OCI-LY1 (cell line): ENCODE data around the gene ALDH3B1.
"Not testable (repeated sequence)": the region's sequence is repeated elsewhere in the genome, so short reads cannot be mapped to it uniquely, and the experiment has no call there.

Experiments
- H2AFZ ChIP-seq: fragments of 200-600 bp; sonication (generic), shearing (Covaris generic); 2 replicates; pipeline ENCODE4 v1.6.0; 2014; ENCODE audit warnings: antibody characterized with exemption, mild to moderate bottlenecking, low read length
- H3F3A ChIP-seq: fragments of 200-600 bp; sonication (generic), shearing (Covaris generic); 2 replicates; pipeline ENCODE4 v1.6.0; 2014; ENCODE audit warnings: mild to moderate bottlenecking, antibody characterized with exemption, low read length, moderate library complexity; ENCODE audit not compliant: insufficient read depth
- H3K27ac ChIP-seq: fragments of 200-600 bp; sonication (generic); 2 replicates; pipeline ENCODE4 v1.5.1; 2014; ENCODE audit warnings: low read length, mixed run types, mild to moderate bottlenecking, low read depth; ENCODE audit not compliant: poor library complexity, severe bottlenecking
- H3K27me3 ChIP-seq: fragments of 200-600 bp; sonication (generic); 2 replicates; pipeline ENCODE4 v1.6.0; 2014; ENCODE audit warnings: antibody characterized with exemption, mild to moderate bottlenecking, low read length, moderate library complexity; ENCODE audit not compliant: insufficient read depth
- H3K36me3 ChIP-seq: fragments of 200-600 bp; sonication (generic); 2 replicates; pipeline ENCODE4 v1.6.1; 2014; ENCODE audit warnings: mild to moderate bottlenecking, antibody characterized with exemption, low read length, moderate library complexity, mixed read lengths; ENCODE audit not compliant: insufficient read depth
- H3K4me1 ChIP-seq: fragments of 200-600 bp; sonication (generic); 2 replicates; pipeline ENCODE4 v1.5.1; 2014; ENCODE audit warnings: mild to moderate bottlenecking, low read length, moderate library complexity; ENCODE audit not compliant: insufficient read depth, severe bottlenecking
- H3K4me2 ChIP-seq: fragments of 200-600 bp; sonication (generic), shearing (Covaris generic); 2 replicates; pipeline ENCODE4 v1.6.1; 2014; ENCODE audit warnings: low read length
- H3K4me3 ChIP-seq: fragments of 200-600 bp; sonication (generic); 2 replicates; pipeline ENCODE4 v1.5.1; 2014; ENCODE audit warnings: low read length, low read depth, mild to moderate bottlenecking, mixed read lengths; ENCODE audit not compliant: poor library complexity, severe bottlenecking
- H3K79me2 ChIP-seq: fragments of 200-600 bp; shearing (Covaris generic); 2 replicates; pipeline ENCODE4 v1.6.1; 2016; ENCODE audit warnings: mixed run types, low read length, mixed read lengths; ENCODE audit not compliant: insufficient read depth
- H3K9ac ChIP-seq: fragments of 200-600 bp; sonication (generic), shearing (Covaris generic); 2 replicates; pipeline ENCODE4 v1.6.1; 2014; ENCODE audit warnings: mild to moderate bottlenecking, low read length, mixed read lengths
- H3K9me2 ChIP-seq: fragments of 200-600 bp; sonication (generic), shearing (Covaris generic); 2 replicates; pipeline ENCODE4 v1.6.1; 2014; ENCODE audit warnings: low read depth, mild to moderate bottlenecking, low read length, mixed read lengths
- H3K9me3 ChIP-seq: fragments of 200-600 bp; shearing (Covaris generic); 2 replicates; pipeline ENCODE4 v1.6.1; 2014; ENCODE audit warnings: low read length, mixed read lengths
- H4K20me1 ChIP-seq: fragments of 200-600 bp; sonication (generic), shearing (Covaris generic); 2 replicates; pipeline ENCODE4 v1.6.0; 2016; ENCODE audit warnings: mild to moderate bottlenecking, low read length; ENCODE audit not compliant: insufficient read depth
- CTCF ChIP-seq: fragments of 200-600 bp; sonication (generic), shearing (Covaris generic); IDR thresholded peaks from 2 replicates; pipeline ENCODE4 v1.5.1; 2017; ENCODE audit warnings: mild to moderate bottlenecking, antibody characterized with exemption, low read length, moderate library complexity, mixed read lengths
- EZH2 ChIP-seq: fragments of 200-600 bp; sonication (generic), shearing (Covaris generic); IDR thresholded peaks from 2 replicates; pipeline ENCODE4 v1.8.0; 2017; ENCODE audit warnings: borderline replicate concordance, mixed run types, mild to moderate bottlenecking, antibody characterized with exemption, low read length, moderate library complexity, mixed read lengths

Gene ALDH3B1

DNA sequence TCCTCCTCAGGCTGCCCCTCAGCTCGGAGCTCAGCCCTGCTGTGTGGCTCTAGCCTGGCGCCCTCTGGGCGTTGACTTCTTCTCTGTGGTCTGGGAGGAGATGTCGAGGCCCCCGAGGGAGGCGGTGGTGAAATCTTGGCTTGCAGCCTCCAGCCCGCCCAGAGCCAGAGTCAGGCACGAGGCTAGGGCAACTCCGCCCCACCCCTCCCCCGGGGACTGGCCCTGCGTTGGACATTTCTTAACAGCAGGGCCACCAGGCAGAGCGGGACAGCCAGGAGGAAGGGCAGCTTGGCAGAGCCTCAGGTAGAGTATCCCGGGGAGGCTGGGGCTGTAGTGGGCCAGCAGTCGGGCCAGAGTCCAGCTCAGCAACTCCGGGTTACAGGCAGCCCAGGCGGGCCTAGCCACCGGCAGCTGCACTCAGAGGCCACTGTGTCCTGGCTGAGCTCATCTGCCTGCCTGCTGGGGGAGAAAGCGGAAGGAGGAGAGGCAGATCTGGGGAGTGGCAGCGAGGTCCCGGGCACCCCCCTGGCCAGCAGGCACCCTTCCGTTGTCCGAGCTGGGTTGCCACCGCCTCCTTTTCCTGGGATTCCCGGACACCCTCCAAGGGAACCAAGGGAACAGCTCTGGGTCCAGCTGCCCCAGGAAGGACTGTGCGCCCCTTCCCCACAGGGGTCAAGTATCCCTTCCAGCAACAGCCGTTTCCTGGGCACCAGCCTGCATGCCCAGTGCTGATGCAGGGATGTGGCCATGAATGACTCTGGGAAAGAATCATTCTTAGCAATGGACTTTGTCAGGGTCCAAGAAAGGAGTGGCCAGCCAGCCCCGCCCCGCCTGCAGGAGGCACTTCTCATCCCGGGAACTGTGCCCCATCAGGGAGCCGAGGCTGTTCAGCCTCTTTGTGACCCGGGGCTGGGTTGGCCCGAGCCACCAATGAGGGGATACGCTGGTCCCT is at the start of gene ALDH3B1:
Gene ALDH3B1 (plus strand): TSS at position 238 of the 952 bp plus-strand sequence. CDS start 4,971 bp downstream, outside the sequence.
- H3K79me2 ChIP-seq: no peaks in the 10 kb centered on the region
- no peak within 1 kb of the TSS for H2AFZ ChIP-seq
- H3K4me2 ChIP-seq: no peak within 1 kb of the TSS
- H3K36me3 ChIP-seq: no peaks in the 10 kb centered on the region
- H3K27ac ChIP-seq: no peak within 1 kb of the TSS
- no peak within 1 kb of the TSS for H3K4me3 ChIP-seq
- peaks cover 24% of the 10 kb centered on the region for H3K4me1 ChIP-seq
- no peaks in the 10 kb centered on the region for H3F3A ChIP-seq
- H3K9me3 ChIP-seq: no peaks in the 10 kb centered on the region
- no peaks in the 10 kb centered on the region for H3K27me3 ChIP-seq
- TF ChIP-seq EZH2 (no peak), CTCF (no peak)
- no peaks in the 10 kb centered on the region for H4K20me1 ChIP-seq
- H3K9ac ChIP-seq: no peak within 1 kb of the TSS
- no peaks in the 10 kb centered on the region for H3K9me2 ChIP-seq

DNA sequence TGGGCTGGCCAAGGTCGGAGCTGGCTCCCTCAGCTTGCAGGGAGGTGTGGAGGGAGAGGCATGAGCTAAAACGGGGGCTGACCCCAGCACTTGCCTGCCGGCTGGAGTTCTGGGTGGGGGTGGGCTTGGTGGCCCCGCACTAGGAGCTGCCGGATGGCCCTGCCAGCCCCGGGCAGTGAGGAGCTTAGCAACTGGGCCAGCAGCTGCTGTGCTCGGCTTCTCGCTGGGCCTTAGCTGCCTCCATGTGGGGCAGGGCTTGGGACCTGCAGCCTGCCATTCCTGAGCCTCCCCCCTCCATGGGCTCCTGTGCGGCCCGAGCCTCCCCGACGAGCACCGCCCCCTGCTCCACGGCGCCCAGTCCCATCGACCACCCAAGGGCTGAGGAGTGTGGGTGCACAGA is 46.9 kb upstream of the ALDH3B1 start:
- not testable (repeated sequence) for H3K4me1 ChIP-seq, H3K4me2 ChIP-seq, H3F3A ChIP-seq, H4K20me1 ChIP-seq, H3K9me2 ChIP-seq, H3K27me3 ChIP-seq, H3K36me3 ChIP-seq, H3K4me3 ChIP-seq, H3K9ac ChIP-seq, H2AFZ ChIP-seq, H3K9me3 ChIP-seq, H3K27ac ChIP-seq, H3K79me2 ChIP-seq

DNA sequence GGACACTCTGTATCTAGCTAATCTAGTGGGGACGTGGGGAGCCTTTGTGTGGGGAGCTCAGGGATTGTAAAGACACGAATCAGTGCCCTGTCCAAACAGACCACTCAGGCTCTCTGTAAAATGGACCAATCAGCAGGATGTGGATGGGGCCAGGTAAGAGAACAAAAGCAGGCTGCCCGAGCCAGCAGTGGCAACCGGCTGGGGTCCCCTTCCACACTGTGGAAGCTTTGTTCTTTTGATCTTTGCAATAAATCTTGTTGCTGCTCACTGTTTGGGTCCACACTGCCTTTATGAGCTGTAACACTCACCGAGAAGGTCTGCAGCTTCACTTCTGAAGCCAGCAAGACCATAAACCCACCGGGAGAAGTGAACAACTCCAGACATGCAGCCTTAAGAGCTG is 46.2 kb upstream of the ALDH3B1 start:
- H3K79me2 ChIP-seq, H3K9me2 ChIP-seq, H3K27ac ChIP-seq, H4K20me1 ChIP-seq, H2AFZ ChIP-seq, H3F3A ChIP-seq, H3K9me3 ChIP-seq, H3K27me3 ChIP-seq, H3K4me2 ChIP-seq, H3K4me3 ChIP-seq, H3K36me3 ChIP-seq, H3K4me1 ChIP-seq, H3K9ac ChIP-seq: not testable (repeated sequence)

DNA sequence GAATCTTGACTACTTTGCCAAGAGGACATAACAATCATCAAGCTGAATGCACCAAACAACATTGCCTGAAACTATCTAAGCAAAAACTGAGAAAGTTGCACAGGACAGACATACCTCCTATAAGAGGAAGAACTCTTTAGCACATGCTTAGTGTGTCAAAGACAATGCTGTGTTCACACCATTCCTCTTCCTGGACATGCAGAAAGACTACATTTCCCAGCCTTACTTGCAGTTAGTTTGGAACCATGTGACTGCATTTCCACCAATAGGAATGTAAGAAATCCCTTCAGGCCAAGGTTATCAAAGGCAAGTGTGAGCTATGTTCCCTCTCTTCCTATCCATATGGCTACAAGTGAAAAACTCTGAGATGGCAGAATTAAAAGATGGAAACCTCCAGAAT is 45.4 kb upstream of the ALDH3B1 start:
- not testable (repeated sequence) for H3K9me3 ChIP-seq, H4K20me1 ChIP-seq, H3K4me2 ChIP-seq, H3K27me3 ChIP-seq, H3K4me1 ChIP-seq, H3K36me3 ChIP-seq, H3K27ac ChIP-seq, H2AFZ ChIP-seq, H3F3A ChIP-seq, H3K79me2 ChIP-seq, H3K9ac ChIP-seq, H3K4me3 ChIP-seq, H3K9me2 ChIP-seq

GRCh38 chr11:67965830-67966348 is 44.2 kb upstream of the ALDH3B1 start:
- H3K4me3 ChIP-seq, H3K27ac ChIP-seq, H3F3A ChIP-seq, H3K27me3 ChIP-seq, H3K79me2 ChIP-seq, H3K9me2 ChIP-seq, H3K4me1 ChIP-seq, H3K9ac ChIP-seq, H4K20me1 ChIP-seq, H3K4me2 ChIP-seq, H3K36me3 ChIP-seq, H3K9me3 ChIP-seq, H2AFZ ChIP-seq: not testable (repeated sequence)

DNA sequence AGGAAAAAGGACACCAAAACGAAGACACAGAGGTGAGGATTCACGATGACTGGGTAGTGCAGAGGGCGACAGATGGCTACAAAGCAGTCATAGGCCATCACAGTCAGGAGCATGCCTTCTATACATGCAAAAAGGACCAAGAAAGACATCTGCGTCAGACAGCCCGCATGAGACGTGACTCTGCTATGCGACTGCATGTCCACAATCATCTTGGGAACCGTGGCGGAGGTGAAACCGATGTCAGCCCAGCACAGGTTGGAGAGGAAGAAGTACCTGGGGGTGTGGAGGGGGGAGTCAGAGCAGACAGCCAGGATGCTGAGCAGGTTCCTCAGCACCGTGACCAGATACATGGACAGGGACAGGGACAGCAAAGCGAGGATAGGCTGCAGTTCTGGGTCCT is 35.4 kb upstream of the ALDH3B1 start:
- H3K79me2 ChIP-seq, H3K4me2 ChIP-seq, H2AFZ ChIP-seq, H3K36me3 ChIP-seq, H3K9me3 ChIP-seq, H3K9me2 ChIP-seq, H3F3A ChIP-seq, H3K4me1 ChIP-seq, H3K9ac ChIP-seq, H3K4me3 ChIP-seq, H3K27me3 ChIP-seq, H4K20me1 ChIP-seq, H3K27ac ChIP-seq: not testable (repeated sequence)
